Vagina (tissue), 2 donors: ENCODE measurements around the gene ABO.
"Not testable (repeated sequence)": the region's sequence is repeated elsewhere in the genome, so short reads cannot be mapped to it uniquely, and the experiment has no call there.

ENCODE experiments used
- CTCF ChIP-seq, 3 experiments: fragments of 450-650 bp in 2 of 3; fragments of 200-600 bp in 1 of 3; sonication (generic) in 1 of 3; IDR thresholded peaks; one replicate each; pipeline ENCODE4 v1.5.1; 2017 to 2019; ENCODE audit warnings: antibody characterized with exemption in 3 of 3, mild to moderate bottlenecking in 2 of 3, moderate library complexity in 2 of 3
- POLR2A ChIP-seq, 2 donors: fragments of 450-650 bp; IDR thresholded peaks; one replicate each; pipeline ENCODE4 v1.6.1; 2017; ENCODE audit warnings: antibody characterized with exemption in 2 of 2, mild to moderate bottlenecking in 2 of 2, moderate library complexity in 2 of 2
- POLR2AphosphoS5 ChIP-seq, 2 donors: sonication (generic); formaldehyde crosslinking; IDR thresholded peaks; one replicate each; pipeline ENCODE4 v1.9.0; 2017; ENCODE audit warnings: antibody characterized with exemption in 2 of 2, mild to moderate bottlenecking in 2 of 2, low read depth in 1 of 2; ENCODE audit not compliant: insufficient read depth in 1 of 2

- TF ChIP-seq CTCF (IDR thresholded peaks at IDR 0.05); POLR2AphosphoS5 (IDR thresholded peaks at IDR 0.05; ENCODE audit: insufficient read depth in 1 of 2, low read depth in 1 of 2); POLR2A (IDR thresholded peaks at IDR 0.05): not testable (repeated sequence)
Measured at GRCh38 chr9:133227996-133228395, 47.0 kb downstream of the ABO start.
